Measurements from ENCODE around the gene ANKRD52. TPM values are rescaled to one million over a fixed set of nuclear protein-coding genes. Genes with fewer than 3 reads are reported as not detected.

ANKRD52 gene
- total and polyA plus RNA-seq, 9 of the 15 experiments (the other 6 are each of a cell fraction or from before 2014, with no cell fraction given): 0.52 to 46.8 (median 7.9) TPM

- TF ChIP-seq CTBP1 (IDR thresholded peaks at IDR 0.05; ENCODE audit: borderline replicate concordance) (peak; percentile 62; the same call in 1 of the 2 replicates), TAF7 (tag; IDR thresholded peaks at IDR 0.05) (0 out of 2 replicates have a peak, but pooled peaks have one; percentile 58), MLX (CRISPR knock-in tag; conservative IDR thresholded peaks at IDR 0.05) (no peak), CREBBP (IDR thresholded peaks at IDR 0.05; ENCODE audit: low read depth, low read length) (no peak), NFE2L1 (tag; IDR thresholded peaks at IDR 0.05; ENCODE audit: borderline replicate concordance, low read depth) (no peak), ZNF696 (CRISPR knock-in tag; conservative IDR thresholded peaks at IDR 0.05) (no peak), MITF (IDR thresholded peaks at IDR 0.05) (no peak), NR2C1 (IDR thresholded peaks at IDR 0.05) (peak; percentile 95), NR2C1 (tag; IDR thresholded peaks at IDR 0.05) (peak; percentile 96), FOXJ2 (tag; IDR thresholded peaks at IDR 0.05) (no peak), BACH1 (tag; IDR thresholded peaks at IDR 0.05) (no peak), COPS2 (conservative IDR thresholded peaks at IDR 0.05) (no peak), SMAD2 (IDR thresholded peaks at IDR 0.05; ENCODE audit: low read depth, low read length) (no peak), NR2F6 (CRISPR knock-in tag; IDR thresholded peaks at IDR 0.05) (no peak), YY1 (IDR thresholded peaks at IDR 0.05; ENCODE audit: borderline replicate concordance in 1 of 3, control insufficient read depth in 1 of 3, extremely low read depth in 1 of 3, insufficient read depth in 3 of 3, insufficient read length in 1 of 3, insufficient replicate concordance in 2 of 3, low read depth in 1 of 3, low read length in 2 of 3) (peak; percentile 30 to 70 (median 42)), ZNF561 (CRISPR knock-in tag; conservative IDR thresholded peaks at IDR 0.05) (no peak), ZNF174 (CRISPR knock-in tag; IDR thresholded peaks at IDR 0.05) (no peak), PTBP1 (IDR thresholded peaks at IDR 0.05; ENCODE audit: low read depth, low read length) (no peak), BRCA1 (IDR thresholded peaks at IDR 0.05) (no peak), BRCA1 (CRISPR knock-in tag; IDR thresholded peaks at IDR 0.05) (no peak), ZNF830 (CRISPR knock-in tag; IDR thresholded peaks at IDR 0.05) (no peak), CREM (IDR thresholded peaks at IDR 0.05; ENCODE audit: low read depth) (peak; percentile 64), HSF4 (CRISPR knock-in tag; IDR thresholded peaks at IDR 0.05; ENCODE audit: borderline replicate concordance) (no peak)
- TF ChIP-seq, protein P1, sequence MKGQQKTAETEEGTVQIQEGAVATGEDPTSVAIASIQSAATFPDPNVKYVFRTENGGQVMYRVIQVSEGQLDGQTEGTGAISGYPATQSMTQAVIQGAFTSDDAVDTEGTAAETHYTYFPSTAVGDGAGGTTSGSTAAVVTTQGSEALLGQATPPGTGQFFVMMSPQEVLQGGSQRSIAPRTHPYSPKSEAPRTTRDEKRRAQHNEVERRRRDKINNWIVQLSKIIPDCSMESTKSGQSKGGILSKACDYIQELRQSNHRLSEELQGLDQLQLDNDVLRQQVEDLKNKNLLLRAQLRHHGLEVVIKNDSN (CRISPR knock-in tag; IDR thresholded peaks at IDR 0.05): peak; percentile 37; the same call in 1 of the 2 replicates
- TF ChIP-seq, protein P2, sequence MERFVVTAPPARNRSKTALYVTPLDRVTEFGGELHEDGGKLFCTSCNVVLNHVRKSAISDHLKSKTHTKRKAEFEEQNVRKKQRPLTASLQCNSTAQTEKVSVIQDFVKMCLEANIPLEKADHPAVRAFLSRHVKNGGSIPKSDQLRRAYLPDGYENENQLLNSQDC (CRISPR knock-in tag; IDR thresholded peaks at IDR 0.05): 0 out of 2 replicates have a peak, but pooled peaks have one; percentile 46
These were observed 42.7 kb upstream of the ANKRD52 start (continued) for GRCh38 chr12:56300644-56301464.

Measured in K562 (cell line).